Measurements from ENCODE around the gene LACTB. TPM values are rescaled to one million over a fixed set of nuclear protein-coding genes. Genes with fewer than 3 reads are reported as not detected.
"Not testable (repeated sequence)": the region's sequence is repeated elsewhere in the genome, so short reads cannot be mapped to it uniquely, and the experiment has no call there.

Gene LACTB
- total and polyA plus RNA-seq, 7 donors, result 7.2 to 32.4 (median 11.2) TPM

GRCh38 chr15:63104727-63105126 is 16.9 kb upstream of the LACTB start:
- Histone ChIP-seq H3K9me3 (no peaks in the 10 kb centered on the region), H3K27ac (no peak overlapping the region), H3K4me3 (no peak overlapping the region), H3K27me3 (no peaks in the 10 kb centered on the region), H3K4me1 (peaks cover 0 to 19% (median 15%) of the 10 kb centered on the region in 4 donors), H3K36me3 (no peaks in the 10 kb centered on the region)
- 65 to 73% methylated on average over 7 of the region's 7 CpGs for WGBS, 2 donors
- intact Hi-C loops (cut with DNase I), result no loop called here
- DNase-seq, result no peak
- no peak for TF ChIP-seq POLR2AphosphoS5 (IDR thresholded peaks at IDR 0.05)
- TF ChIP-seq POLR2A (IDR thresholded peaks at IDR 0.05), result no peak
- TF ChIP-seq CTCF (IDR thresholded peaks at IDR 0.05), result no peak
- no peak for TF ChIP-seq EP300 (IDR thresholded peaks at IDR 0.05)

- H3K4me1 ChIP-seq, result peaks cover 0 to 19% (median 15%) of the 10 kb centered on the region in 4 donors
- H3K9me3 ChIP-seq; H3K27ac ChIP-seq; H3K4me3 ChIP-seq; DNase-seq; intact Hi-C loops (cut with DNase I); H3K27me3 ChIP-seq; H3K36me3 ChIP-seq: not testable (repeated sequence)
- 77 to 79% methylated on average over 8 of the region's 8 CpGs for WGBS, 2 donors
Measured at GRCh38 chr15:63105354-63105753, 16.3 kb upstream of the LACTB start.

GRCh38 chr15:63107895-63108546 is 13.6 kb upstream of the LACTB start:
- no peak for DNase-seq
- intact Hi-C loops (cut with DNase I), result no loop called here

GRCh38 chr15:63109498-63109897 is 12.2 kb upstream of the LACTB start:
- intact Hi-C loops (cut with DNase I), result no loop called here
- Histone ChIP-seq H3K27me3 (no peaks in the 10 kb centered on the region), H3K27ac (no peak overlapping the region), H3K9me3 (no peaks in the 10 kb centered on the region), H3K4me3 (no peak overlapping the region), H3K4me1 (peaks cover 0 to 19% (median 15%) of the 10 kb centered on the region in 4 donors), H3K36me3 (no peaks in the 10 kb centered on the region)
- no peak for DNase-seq
- TF ChIP-seq POLR2AphosphoS5 (IDR thresholded peaks at IDR 0.05) (no peak), EP300 (IDR thresholded peaks at IDR 0.05) (no peak), POLR2A (IDR thresholded peaks at IDR 0.05) (no peak), CTCF (IDR thresholded peaks at IDR 0.05) (no peak)
- 73 to 87% methylated on average over 2 of the region's 2 CpGs for WGBS, 2 donors

More at GRCh38 chr15:63107895-63108546, 13.6 kb upstream of the LACTB start:
- Histone ChIP-seq H3K9me3 (no peaks in the 10 kb centered on the region), H3K4me3 (no peak overlapping the region), H3K36me3 (no peaks in the 10 kb centered on the region), H3K4me1 (peaks cover 0 to 19% (median 15%) of the 10 kb centered on the region in 4 donors), H3K27ac (peak overlapping the region in 3 of 4 donors; percentile 20 to 59 (median 34)), H3K27me3 (no peaks in the 10 kb centered on the region)
- TF ChIP-seq POLR2A (IDR thresholded peaks at IDR 0.05) (no peak), EP300 (IDR thresholded peaks at IDR 0.05) (no peak), CTCF (IDR thresholded peaks at IDR 0.05) (no peak), POLR2AphosphoS5 (IDR thresholded peaks at IDR 0.05) (peak in 1 of 4 donors; percentile 30)
- WGBS, 2 donors, result 14 to 50% methylated on average over 9 of the region's 9 CpGs

GRCh38 chr15:63109920-63110319 is 11.7 kb upstream of the LACTB start:
- no peak for DNase-seq
- Histone ChIP-seq H3K27me3 (no peaks in the 10 kb centered on the region), H3K27ac (no peak overlapping the region), H3K9me3 (no peaks in the 10 kb centered on the region), H3K4me1 (peaks cover 0 to 19% (median 15%) of the 10 kb centered on the region in 4 donors), H3K4me3 (no peak overlapping the region), H3K36me3 (no peaks in the 10 kb centered on the region)
- WGBS, 2 donors, result 94 to 95% methylated on average over 2 of the region's 2 CpGs
- intact Hi-C loops (cut with DNase I), result no loop called here
- TF ChIP-seq POLR2A (IDR thresholded peaks at IDR 0.05), result no peak
- TF ChIP-seq POLR2AphosphoS5 (IDR thresholded peaks at IDR 0.05), result no peak
- no peak for TF ChIP-seq EP300 (IDR thresholded peaks at IDR 0.05)
- no peak for TF ChIP-seq CTCF (IDR thresholded peaks at IDR 0.05)
